GM19043 (cell line): Measurements from ENCODE around the gene COPS7A.

Experiments used
- ATAC-seq: cut with Tn5 transposase; IDR thresholded peaks from one replicate; pipeline ENCODE4 v1.9.1; 2021; ENCODE audit warnings: low read depth; ENCODE audit not compliant: unreplicated experiment

Gene COPS7A

DNA sequence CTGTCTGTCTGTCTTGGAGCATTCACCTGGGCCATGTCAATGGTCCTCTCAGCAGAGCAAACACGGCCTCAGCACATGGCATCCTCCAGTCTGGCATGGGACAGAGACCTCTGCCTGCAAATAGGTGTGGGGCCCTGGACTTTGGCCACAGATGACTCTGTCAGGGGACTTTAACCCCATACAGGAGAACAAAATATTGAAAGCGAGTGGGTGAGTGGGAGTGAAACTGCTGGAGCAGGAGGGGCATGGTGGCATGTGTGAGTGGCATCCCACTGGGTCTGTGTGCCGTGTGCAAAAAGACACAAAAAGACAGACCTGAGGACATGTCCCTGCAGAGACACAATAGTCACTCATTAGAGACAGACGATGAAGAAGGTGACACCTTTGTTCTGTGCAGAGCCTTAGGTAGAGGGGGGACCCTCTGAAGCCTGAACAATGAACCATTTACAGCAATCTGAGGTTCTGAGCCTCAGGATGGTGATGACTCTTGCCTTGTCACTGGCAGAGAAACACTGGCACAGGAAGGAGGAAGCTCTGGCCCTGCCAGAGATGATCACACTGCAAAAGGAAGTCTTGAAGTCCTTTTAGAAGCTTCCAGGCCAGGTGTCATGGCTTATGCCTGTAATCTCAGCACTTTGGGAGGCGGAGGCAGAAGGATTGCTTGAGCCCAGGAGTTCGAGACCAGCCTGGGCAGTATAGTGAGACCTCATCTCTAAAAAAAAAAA is 56.0 kb downstream of the COPS7A start:
- no peak for ATAC-seq

DNA sequence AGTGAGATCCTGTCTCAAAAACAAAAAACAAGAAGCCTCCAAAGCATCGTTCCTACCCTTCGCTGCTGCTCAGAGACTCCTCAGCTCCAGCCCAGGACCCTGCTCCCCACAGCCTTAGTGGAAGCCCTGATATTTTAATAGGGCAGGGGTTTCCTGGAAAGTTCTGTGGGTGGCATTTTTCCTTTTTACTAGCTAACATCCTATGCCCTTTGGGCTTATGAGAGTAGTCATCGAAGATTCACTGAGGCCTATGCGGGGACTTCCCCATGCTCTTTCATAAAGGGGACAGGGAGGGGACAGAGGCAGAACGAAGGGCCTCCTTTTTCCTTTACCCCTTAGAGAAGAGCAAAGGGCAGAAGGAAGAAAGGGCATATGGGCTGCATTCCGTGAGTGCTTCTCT is 56.7 kb downstream of the COPS7A start:
- ATAC-seq: no peak
